K562 (cell line): Measurements from ENCODE around the gene PRTN3. TPM values are rescaled to one million over a fixed set of nuclear protein-coding genes. Genes with fewer than 3 reads are reported as not detected.

ENCODE experiments used
- ATAC-seq: fragments of 200-7000 bp; cut with Tn5 transposase; 3 replicates; pipeline ENCODE4 v1.9.1; 2020; ENCODE audit warnings: moderate library complexity
- BruUV-seq: library from RNA; stranded (reverse); fragments of 400-500 nt; replicated peaks from 2 replicates; lab custom pipeline; 2021; lab: Mats Ljungman, UMichigan
- CTCF ChIA-PET: fragments of 300-600 bp; formaldehyde crosslinking; extraction: SDS; loops from one replicate; lab custom pipeline; 2021; ENCODE audit warnings: low intra/inter-chr PET ratio; lab: Yijun Ruan, JAX
- POLR2A ChIA-PET: fragments of 300-600, 350-650 bp; sonication (Branson Sonifier 250); formaldehyde crosslinking; extraction: SDS; loops from one replicate; lab custom pipeline; 2021; ENCODE audit warnings: antibody characterized with exemption, inconsistent platforms; lab: Yijun Ruan, JAX
- DNase-seq, 4 experiments: peaks; one replicate each; pipeline versions ENCODE4 v3.0.0 to v3.0.0-alpha.2; 2011 to 2018; ENCODE audit warnings: low spot score in 3 of 4, mixed read lengths in 3 of 4; ENCODE audit errors: extremely low read depth in 1 of 4
- FAIRE-seq: peaks from 2 replicates; lab custom pipeline; 2011; peaks lifted over from hg19 to GRCh38; lab: Jason Lieb, UNC
- H2AFZ ChIP-seq: 2 replicates; pipeline ENCODE4 v1.6.0; 2011; ENCODE audit warnings: low read depth, low read length, control low read depth, inconsistent platforms
- H3K27ac ChIP-seq: fragments of 200-600 bp; 3 replicates; pipeline ENCODE4 v1.8.0; 2011; ENCODE audit warnings: low read depth, mild to moderate bottlenecking, control low read depth, inconsistent platforms, low read length, moderate library complexity, mixed read lengths; ENCODE audit errors: extremely low read depth
- H3K27me3 ChIP-seq, 2 experiments: fragments of 300-600 bp in 1 of 2; 2 replicates in 1 of 2; 3 replicates in 1 of 2; pipeline versions ENCODE4 v1.6.0 to v1.8.0; 2011; ENCODE audit warnings: inconsistent platforms in 2 of 2, low read length in 2 of 2, mild to moderate bottlenecking in 1 of 2, mixed read lengths in 1 of 2, moderate library complexity in 1 of 2; ENCODE audit not compliant: control insufficient read depth in 2 of 2, insufficient read depth in 2 of 2
- H3K36me3 ChIP-seq: fragments of 300-600 bp; 3 replicates; pipeline ENCODE4 v1.8.0; 2011; ENCODE audit warnings: mild to moderate bottlenecking, low read length, inconsistent platforms; ENCODE audit not compliant: control insufficient read depth, insufficient read depth
- H3K4me1 ChIP-seq, 2 experiments: fragments of 200-600 bp in 1 of 2; replicated peaks in 1 of 2; 2 replicates in 1 of 2; 3 replicates in 1 of 2; pipeline versions ENCODE4 v1.5.1 to v1.8.0; 2011; ENCODE audit warnings: inconsistent platforms in 2 of 2, low read length in 2 of 2, mild to moderate bottlenecking in 1 of 2, mixed read lengths in 1 of 2, moderate library complexity in 1 of 2; ENCODE audit not compliant: control insufficient read depth in 2 of 2, insufficient read depth in 2 of 2
- H3K4me2 ChIP-seq: 2 replicates; pipeline ENCODE4 v1.6.1; 2011; ENCODE audit warnings: low read length, control low read depth, inconsistent platforms, mixed read lengths; ENCODE audit not compliant: insufficient read depth
- H3K4me3 ChIP-seq: fragments of 200-600 bp; sonication (generic), shearing (Covaris generic); 2 replicates; pipeline ENCODE4 v1.5.1; 2016; ENCODE audit warnings: control low read depth, inconsistent platforms
- H3K79me2 ChIP-seq: fragments of 200-600 bp; 3 replicates; pipeline ENCODE4 v1.8.0; 2011; ENCODE audit warnings: low read length, inconsistent platforms; ENCODE audit not compliant: control insufficient read depth, insufficient read depth
- H3K9ac ChIP-seq, 2 experiments: 2 replicates each; pipeline versions ENCODE4 v1.6.0 to v1.6.1; 2011; ENCODE audit warnings: low read depth in 2 of 2, low read length in 2 of 2, control low read depth in 1 of 2, inconsistent platforms in 1 of 2, mild to moderate bottlenecking in 1 of 2, mixed read lengths in 1 of 2; ENCODE audit not compliant: insufficient read depth in 1 of 2
- H3K9me1 ChIP-seq: one replicate; pipeline ENCODE4 v1.6.0; 2011; ENCODE audit warnings: inconsistent platforms, mild to moderate bottlenecking, low read length, moderate library complexity; ENCODE audit not compliant: control insufficient read depth, insufficient read depth
- H3K9me3 ChIP-seq: replicated peaks from 2 replicates; pipeline ENCODE4 v1.5.1; 2011; ENCODE audit warnings: low read depth, low read length, inconsistent platforms; ENCODE audit not compliant: control insufficient read depth, insufficient read depth
- H4K20me1 ChIP-seq: replicated peaks from 2 replicates; pipeline ENCODE4 v1.6.1; 2011; ENCODE audit warnings: low read length, inconsistent platforms, mixed read lengths; ENCODE audit not compliant: control insufficient read depth, insufficient read depth
- CEBPG ChIP-seq, 3 experiments: fragments of 200-800 bp in 1 of 3; sonication (Bioruptor generic) in 1 of 3; sonication (generic) in 1 of 3; formaldehyde crosslinking in 1 of 3; IDR thresholded peaks in 2 of 3; conservative IDR thresholded peaks in 1 of 3; 2 replicates each; pipeline versions ENCODE4 v1.6.1 to v1.8.0; 2016 to 2022; ENCODE audit warnings: missing compliant biosample characterization in 2 of 3, missing genetic modification characterization in 2 of 3, mild to moderate bottlenecking in 1 of 3, missing genetic modification reagents in 1 of 3
- CXXC5 ChIP-seq: fragments of 250-450 bp; sonication (Bioruptor Pico); IDR thresholded peaks from 2 replicates; pipeline ENCODE4 v1.8.0; 2022; ENCODE audit warnings: inconsistent platforms, mild to moderate bottlenecking, moderate library complexity
- DDX20 ChIP-seq: fragments of 450-650 bp; IDR thresholded peaks from 2 replicates; pipeline ENCODE4 v1.6.1; 2016; ENCODE audit warnings: missing genetic modification characterization, low read depth, mild to moderate bottlenecking, missing compliant biosample characterization, moderate library complexity
- FIP1L1 ChIP-seq: fragments of 200-400 bp; formaldehyde crosslinking; IDR thresholded peaks from 2 replicates; pipeline ENCODE4 v1.6.1; 2018; ENCODE audit warnings: mild to moderate bottlenecking, low read depth, low read length; ENCODE audit not compliant: poor library complexity, severe bottlenecking
- HNRNPL ChIP-seq: fragments of 200-400 bp; formaldehyde crosslinking; IDR thresholded peaks from 2 replicates; pipeline ENCODE4 v1.6.1; 2017; ENCODE audit warnings: low read depth, mild to moderate bottlenecking, low read length
- MED1 ChIP-seq: sonication (generic); formaldehyde crosslinking; IDR thresholded peaks from 2 replicates; pipeline ENCODE4 v1.8.1; 2023; ENCODE audit warnings: missing genetic modification reagents, borderline replicate concordance
- NR2F6 ChIP-seq: fragments of 450-650 bp; formaldehyde crosslinking; IDR thresholded peaks from 2 replicates; pipeline ENCODE4 v1.4.0; 2020; ENCODE audit warnings: mild to moderate bottlenecking
- PRPF4 ChIP-seq: fragments of 200-400 bp; formaldehyde crosslinking; IDR thresholded peaks from one replicate; pipeline ENCODE4 v1.6.1; 2017; ENCODE audit warnings: low read length, low read depth, mild to moderate bottlenecking; ENCODE audit not compliant: insufficient read depth, poor library complexity, severe bottlenecking
- RBM14 ChIP-seq: fragments of 200-400 bp; formaldehyde crosslinking; IDR thresholded peaks from 2 replicates; pipeline ENCODE4 v1.6.1; 2018; ENCODE audit warnings: low read depth, mild to moderate bottlenecking, low read length, moderate library complexity, borderline replicate concordance; ENCODE audit not compliant: insufficient read depth
- RBM22 ChIP-seq: fragments of 200-400 bp; formaldehyde crosslinking; IDR thresholded peaks from 2 replicates; pipeline ENCODE4 v1.6.1; 2018; ENCODE audit warnings: low read length, low read depth; ENCODE audit not compliant: poor library complexity, severe bottlenecking
- SAFB ChIP-seq: fragments of 200-400 bp; formaldehyde crosslinking; IDR thresholded peaks from 2 replicates; pipeline ENCODE4 v1.6.1; 2017; ENCODE audit warnings: low read depth, low read length, borderline replicate concordance
- TCF7L2 ChIP-seq: fragments of 150-350 bp; IDR thresholded peaks from 2 replicates; pipeline ENCODE4 v1.6.1; 2016; ENCODE audit warnings: low read depth, mild to moderate bottlenecking, low read length, moderate library complexity
- TEAD1 ChIP-seq, 2 experiments: fragments of 450-650 bp in 1 of 2; sonication (generic) in 1 of 2; formaldehyde crosslinking; IDR thresholded peaks; 2 replicates each; pipeline versions ENCODE4 v1.4.0 to v1.8.0; 2020 to 2022; ENCODE audit warnings: mild to moderate bottlenecking in 2 of 2, missing genetic modification reagents in 1 of 2
- TEAD2 ChIP-seq: fragments of 450-650 bp; IDR thresholded peaks from 2 replicates; pipeline ENCODE4 v1.6.1; 2016; ENCODE audit warnings: missing genetic modification characterization, control low read depth, missing compliant biosample characterization
- ZKSCAN8 ChIP-seq: fragments of 200-800 bp; sonication (Bioruptor generic); IDR thresholded peaks from 2 replicates; pipeline ENCODE4 v1.6.1; 2016; ENCODE audit warnings: missing genetic modification characterization, missing compliant biosample characterization
- ZNF584 ChIP-seq: fragments of 200-800 bp; sonication (Bioruptor generic); IDR thresholded peaks from 2 replicates; pipeline ENCODE4 v1.6.1; 2016; ENCODE audit warnings: low read depth, mild to moderate bottlenecking, missing genetic modification characterization, missing compliant biosample characterization
- WGBS: fragments of 100-300 bp; shearing (Covaris generic); methylation state at CpG from one replicate; pipeline ENCODE4 v1.1.6; 2016; ENCODE audit warnings: low coverage, mixed read lengths; ENCODE audit not compliant: insufficient coverage; ENCODE audit errors: missing lambda C conversion rate; 5-methylcytosine and 5-hydroxymethylcytosine counted together
- in situ Hi-C: fragments of 300-500 bp; cut with MboI; formaldehyde crosslinking; loops from 4 replicates; pipeline ENCODE4 v1.15.0; 2018; ENCODE audit warnings: inconsistent platforms, mixed read lengths
- intact Hi-C: fragments of 100-400 bp; cut with micrococcal nuclease; formaldehyde crosslinking; loops from 2 replicates; pipeline ENCODE4 v1.14.2; 2022
- polyA plus RNA-seq, 8 experiments: library from polyadenylated mRNA; depleted of rRNA in 4 of 8; stranded (reverse) in 5 of 8; unstranded in 3 of 8; fragments of >200 nt; fragmentation: Nextera tagmentation in 2 of 8; fragmentation: Illumina TruSeq in 1 of 8; extraction: Ambion mirVana in 2 of 8; extraction: Trizol in 1 of 8; gene quantifications; 2 replicates each; pipeline versions ENCODE4 v1.2.1 to v1.2.3, GENCODE V29; 2011 to 2014; ENCODE audit warnings: inconsistent platforms in 1 of 8, missing spikeins in 1 of 8
- total RNA-seq, 7 experiments: library from RNA; depleted of rRNA in 6 of 7; stranded (reverse); fragments of >200 nt in 6 of 7; fragmentation: Illumina TruSeq in 2 of 7; extraction: Trizol in 2 of 7; gene quantifications; 2 replicates each; pipeline versions ENCODE4 v1.2.1 to v1.2.3, GENCODE V29; 2011 to 2021; ENCODE audit warnings: low replicate concordance in 1 of 7
- TF ChIP-seq, protein P1 (sequence below): fragments of 450-650 bp; IDR thresholded peaks from 2 replicates; pipeline ENCODE4 v1.6.1; 2017; ENCODE audit warnings: antibody characterized with exemption, mild to moderate bottlenecking

PRTN3 gene
- total and polyA plus RNA-seq, 9 of the 15 experiments (the other 6 are each of a cell fraction or from before 2014, with no cell fraction given): 0.14 to 0.86 (median 0.43) TPM; not detected in 3

DNA sequence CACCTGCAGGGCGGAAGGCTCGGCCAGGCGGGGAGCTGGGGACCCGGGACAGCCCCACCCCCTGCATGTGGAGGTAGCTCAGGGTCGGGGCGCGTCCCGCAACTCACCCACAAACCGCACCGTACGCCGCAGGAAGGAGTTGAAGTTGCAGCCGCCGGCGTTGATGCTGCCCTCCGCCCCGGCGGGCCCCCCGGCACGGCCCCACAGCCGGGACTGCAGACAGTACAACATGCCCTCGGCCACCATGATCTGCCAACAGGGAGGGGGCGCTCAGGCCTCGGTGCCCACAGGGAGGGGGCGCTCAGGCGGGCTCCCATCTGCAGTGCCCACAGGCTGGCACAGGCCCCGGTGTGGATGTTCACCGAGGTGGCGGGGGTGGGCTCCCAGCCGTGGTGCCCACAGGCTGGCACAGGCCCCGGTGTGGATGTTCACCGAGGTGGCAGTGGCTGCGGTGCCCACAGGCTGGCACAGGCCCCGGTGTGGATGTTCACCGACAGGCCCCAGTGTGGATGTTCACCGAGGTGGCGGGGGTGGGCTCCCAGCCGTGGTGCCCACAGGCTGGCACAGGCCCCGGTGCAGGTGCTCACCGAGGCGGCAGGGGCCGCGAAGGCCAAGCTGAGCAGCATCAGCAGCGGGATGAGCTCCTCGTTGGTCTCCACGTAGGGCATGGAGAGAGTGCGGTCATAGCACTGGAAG lies 25.6 kb upstream of the PRTN3 start:
- DNase-seq (peak in 1 of 4 experiments; percentile 19), ATAC-seq (no peak), FAIRE-seq (no peak)
- in situ Hi-C loops (no loop called here), intact Hi-C loops (no loop called here)
- peaks cover 3% of the 10 kb centered on the region; the same call in 1 of the 3 replicates for H3K79me2 ChIP-seq
- H3K27ac ChIP-seq: no peak overlapping the region
- H3K9me1 ChIP-seq: no peaks in the 10 kb centered on the region
- peaks cover 49% of the 10 kb centered on the region for H3K36me3 ChIP-seq
- H4K20me1 ChIP-seq: no peaks in the 10 kb centered on the region
- H3K4me3 ChIP-seq: no peak overlapping the region
- no peaks in the 10 kb centered on the region for H3K27me3 ChIP-seq
- POLR2A ChIA-PET: interaction anchor here (0.6 to 1.4 kb wide), 8 partner anchors 9 to 224 kb away, joined by 3 to 9 read pairs (median 4); partner anchors contain the start of gene PTBP1
- no peak overlapping the region for H3K9ac ChIP-seq
- no TSS peak for BruUV-seq
- no peak overlapping the region for H3K4me2 ChIP-seq
- WGBS: 93% methylated on average over 28 of the region's 47 CpGs
- H2AFZ ChIP-seq: no peak overlapping the region
- H3K9me3 ChIP-seq: peaks cover 3% of the 10 kb centered on the region
- CTCF ChIA-PET: no interaction called here
- peaks cover 0 to 49% of the 10 kb centered on the region in 2 experiments; a peak in 2 of 5 replicates for H3K4me1 ChIP-seq
- 0 out of 2 replicates have a peak, but pooled peaks have one; percentile 72 for TF ChIP-seq RBM14
- TF ChIP-seq RBM22: peak; percentile 84
- TF ChIP-seq, protein P1, sequence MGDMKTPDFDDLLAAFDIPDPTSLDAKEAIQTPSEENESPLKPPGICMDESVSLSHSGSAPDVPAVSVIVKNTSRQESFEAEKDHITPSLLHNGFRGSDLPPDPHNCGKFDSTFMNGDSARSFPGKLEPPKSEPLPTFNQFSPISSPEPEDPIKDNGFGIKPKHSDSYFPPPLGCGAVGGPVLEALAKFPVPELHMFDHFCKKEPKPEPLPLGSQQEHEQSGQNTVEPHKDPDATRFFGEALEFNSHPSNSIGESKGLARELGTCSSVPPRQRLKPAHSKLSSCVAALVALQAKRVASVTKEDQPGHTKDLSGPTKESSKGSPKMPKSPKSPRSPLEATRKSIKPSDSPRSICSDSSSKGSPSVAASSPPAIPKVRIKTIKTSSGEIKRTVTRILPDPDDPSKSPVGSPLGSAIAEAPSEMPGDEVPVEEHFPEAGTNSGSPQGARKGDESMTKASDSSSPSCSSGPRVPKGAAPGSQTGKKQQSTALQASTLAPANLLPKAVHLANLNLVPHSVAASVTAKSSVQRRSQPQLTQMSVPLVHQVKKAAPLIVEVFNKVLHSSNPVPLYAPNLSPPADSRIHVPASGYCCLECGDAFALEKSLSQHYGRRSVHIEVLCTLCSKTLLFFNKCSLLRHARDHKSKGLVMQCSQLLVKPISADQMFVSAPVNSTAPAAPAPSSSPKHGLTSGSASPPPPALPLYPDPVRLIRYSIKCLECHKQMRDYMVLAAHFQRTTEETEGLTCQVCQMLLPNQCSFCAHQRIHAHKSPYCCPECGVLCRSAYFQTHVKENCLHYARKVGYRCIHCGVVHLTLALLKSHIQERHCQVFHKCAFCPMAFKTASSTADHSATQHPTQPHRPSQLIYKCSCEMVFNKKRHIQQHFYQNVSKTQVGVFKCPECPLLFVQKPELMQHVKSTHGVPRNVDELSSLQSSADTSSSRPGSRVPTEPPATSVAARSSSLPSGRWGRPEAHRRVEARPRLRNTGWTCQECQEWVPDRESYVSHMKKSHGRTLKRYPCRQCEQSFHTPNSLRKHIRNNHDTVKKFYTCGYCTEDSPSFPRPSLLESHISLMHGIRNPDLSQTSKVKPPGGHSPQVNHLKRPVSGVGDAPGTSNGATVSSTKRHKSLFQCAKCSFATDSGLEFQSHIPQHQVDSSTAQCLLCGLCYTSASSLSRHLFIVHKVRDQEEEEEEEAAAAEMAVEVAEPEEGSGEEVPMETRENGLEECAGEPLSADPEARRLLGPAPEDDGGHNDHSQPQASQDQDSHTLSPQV: no peak
- TF ChIP-seq ZNF584 (CRISPR knock-in tag): no peak
- peak; percentile 99 for TF ChIP-seq HNRNPL
- TF ChIP-seq CXXC5 (CRISPR knock-in tag): no peak
- TF ChIP-seq NR2F6 (CRISPR knock-in tag): no peak
- no peak for TF ChIP-seq TEAD2 (tag)
- no peak for TF ChIP-seq TEAD1 (CRISPR knock-in tag; IDR thresholded peaks at IDR 0.05)
- TF ChIP-seq TCF7L2: no peak
- no peak for TF ChIP-seq MED1 (CRISPR knock-in tag)
- no peak for TF ChIP-seq SAFB
- TF ChIP-seq FIP1L1: peak; percentile 71
- TF ChIP-seq CEBPG (CRISPR knock-in tag; IDR thresholded peaks at IDR 0.05): no peak
- no peak for TF ChIP-seq CEBPG (tag; conservative IDR thresholded peaks at IDR 0.05 in 1 of 2, IDR thresholded peaks at IDR 0.05 in 1 of 2)
- TF ChIP-seq ZKSCAN8: no peak
- peak; percentile 11 for TF ChIP-seq PRPF4
- TF ChIP-seq DDX20 (tag): no peak
